Heart right ventricle (tissue), 16 donors: ENCODE results near the gene PWP1. TPM values are rescaled to one million over a fixed set of nuclear protein-coding genes. Genes with fewer than 3 reads are reported as not detected.
A peak's percentile ranks its signal among the peaks of the same experiment; 100 is the strongest.
"Not testable (repeated sequence)": the region's sequence is repeated elsewhere in the genome, so short reads cannot be mapped to it uniquely, and the experiment has no call there.

ENCODE experiments used
- ATAC-seq, 8 donors: fragments of 200-7000 bp; cut with Tn5 transposase; one replicate each; pipeline ENCODE4 v1.9.1; 2020; ENCODE audit warnings: mild to moderate bottlenecking in 8 of 8, moderate library complexity in 8 of 8, moderate number of reproducible peaks in 1 of 8
- DNase-seq, 2 donors: peaks; one replicate each; pipeline ENCODE4 v3.0.0-alpha.2; 2020
- H3K27ac ChIP-seq, 10 donors: fragments of 200-600 bp; sonication (generic) in 2 of 10; one replicate each; pipeline versions ENCODE4 v1.5.0 to v1.8.0; 2020 to 2022; ENCODE audit warnings: mild to moderate bottlenecking in 3 of 10
- H3K27me3 ChIP-seq, 7 donors: fragments of 200-600 bp; one replicate each; pipeline ENCODE4 v1.8.0; 2021 to 2022; ENCODE audit warnings: mild to moderate bottlenecking in 2 of 7
- H3K36me3 ChIP-seq, 9 donors: fragments of 200-600 bp; sonication (generic) in 1 of 9; one replicate each; pipeline versions ENCODE4 v1.5.0 to v1.8.0; 2020 to 2022; ENCODE audit warnings: mild to moderate bottlenecking in 2 of 9
- H3K4me1 ChIP-seq, 9 donors: fragments of 200-600 bp; sonication (generic) in 1 of 9; one replicate each; pipeline versions ENCODE4 v1.5.0 to v1.8.0; 2020 to 2022; ENCODE audit warnings: mild to moderate bottlenecking in 4 of 9
- H3K4me3 ChIP-seq, 10 donors: fragments of 200-600 bp; sonication (generic) in 2 of 10; one replicate each; pipeline versions ENCODE4 v1.5.0 to v1.8.0; 2020 to 2022; ENCODE audit warnings: mild to moderate bottlenecking in 7 of 10, moderate library complexity in 2 of 10
- H3K9me3 ChIP-seq, 11 donors: fragments of 200-600 bp in 10 of 11; sonication (generic) in 2 of 11; one replicate each; pipeline versions ENCODE4 v1.5.0 to v1.8.0; 2013 to 2022; ENCODE audit warnings: mild to moderate bottlenecking in 2 of 11, control low read depth in 1 of 11, moderate library complexity in 1 of 11
- CTCF ChIP-seq, 9 donors: fragments of 200-600 bp; sonication (generic) in 2 of 9; IDR thresholded peaks; one replicate each; pipeline versions ENCODE4 v1.5.0 to v1.8.0; 2021 to 2022; ENCODE audit warnings: antibody characterized with exemption in 9 of 9, mild to moderate bottlenecking in 5 of 9, moderate library complexity in 1 of 9
- WGBS, 2 donors: extraction: QIAGEN DNeasy Blood & Tissue Kit; methylation state at CpG; one replicate each; pipeline ENCODE4 v1.1.7; 2013; ENCODE audit warnings: inconsistent platforms in 1 of 2; 5-methylcytosine and 5-hydroxymethylcytosine counted together
- intact Hi-C, 10 donors: fragments of 100-400 bp; cut with DNase I; formaldehyde crosslinking; loops; one replicate each; pipeline versions ENCODE4 v1.11.1 to v1.14.2; 2022
- polyA plus RNA-seq, 2 donors: library from polyadenylated mRNA; stranded (reverse); fragments of 200-250 nt; gene quantifications; one replicate each; pipeline ENCODE4 v1.2.3, GENCODE V29; 2013
- total RNA-seq, 10 donors: library from RNA; stranded (reverse); fragmentation: NEBNext Ultra II Directional in 3 of 10; extraction: Animal tissue kit (Norgen Biotek cat#: 25700) in 3 of 10; gene quantifications; one replicate each; pipeline versions ENCODE4 v1.2.1 to v1.2.4, GENCODE V29; 2021 to 2023
- donor health status: Arrhythmogenic right ventricular cardiomyopathy.
- donor health status: ischemic (EF 13 %, LVEDD 7.1; RV severe dilation, severe dysfunction).
- donor health status: healthy with polysubstance abuse.
- donor health status: DM: no; HTN: yes; CAD: no.
- donor health status: DM: no; HTN: no; CAD: no.
- donor health status: ischemic (EF 25% LVEDD 6.9; RV normal size, moderate dysfunction).
- donor health status: ischemic (EF 25% LVEDD 5.7; RV mildly dilated, moderate dysfunction).
- donor health status: healthy.
- donor health status: DM: yes; HTN: yes; CAD: no.
- donor health status: Ischemic cardiomyopathy.
- donor health status: ischemic (EF 35%, LVEDD 5.7; RV mildly dilated, moderate dysfunction).
- donor health status: nonischemic (EF 11% LVEDD 7.7; RV severe dilation, severe dysfunction).
- donor health status: DM: yes; HTN: yes; CAD: no.
- donor health status: PGD.
- donor health status: ischemic (EF 29% LVEDD 5.4; RV normal size, mild dysfunction).
- donor health status: nonischemic (EF 23%, LVEDD 6.1; RV moderate dilation, normal function).

The PWP1 gene
- total and polyA plus RNA-seq, 12 donors = 9.1 to 17.6 (median 13.8) TPM

GRCh38 chr12:107681836-107682820 lies 3.5 kb upstream of the PWP1 start:
- Histone ChIP-seq H3K27ac (no peak overlapping the region), H3K9me3 (no peaks in the 10 kb centered on the region), H3K27me3 (peaks cover 0 to 24% (median 18%) of the 10 kb centered on the region in 7 donors), H3K4me1 (peaks cover 0 to 21% (median 18%) of the 10 kb centered on the region in 9 donors), H3K4me3 (no peak overlapping the region), H3K36me3 (no peaks in the 10 kb centered on the region)
- ATAC-seq = no peak
- no peak for TF ChIP-seq CTCF (IDR thresholded peaks at IDR 0.05)
- intact Hi-C loops = loop anchor here in 2 of 10 donors (5.0 to 10.0 kb wide), 2 partner anchors 73 to 80 kb away; partner anchors contain the start of gene PRDM4 (in 1 of the 2)
- DNase-seq = no peak
- 73 to 74% methylated on average over 18 to 19 of the region's 19 CpGs for WGBS, 2 donors

- H3K4me1 ChIP-seq = peaks cover 0 to 28% (median 23%) of the 10 kb centered on the region in 9 donors
- WGBS, 2 donors = 55 to 61% methylated on average over 3 of the region's 3 CpGs
- intact Hi-C loops = loop anchor here in 2 of 10 donors (5.0 to 10.0 kb wide), 2 partner anchors 71 to 78 kb away; partner anchors contain the start of gene PRDM4 (in 1 of the 2)
Measured at GRCh38 chr12:107684029-107684795, 1.4 kb upstream of the PWP1 start.

GRCh38 chr12:107684990-107685359 lies 624 bp upstream of the PWP1 start:
- no peak for TF ChIP-seq CTCF (IDR thresholded peaks at IDR 0.05)
- no peaks in the 10 kb centered on the region for H3K27me3 ChIP-seq
- peaks cover 0 to 28% (median 23%) of the 10 kb centered on the region in 9 donors for H3K4me1 ChIP-seq
- no peaks in the 10 kb centered on the region for H3K9me3 ChIP-seq
- no peak for DNase-seq
- 6% methylated on average over 9 of the region's 9 CpGs for whole genome bisulfite sequencing, 2 donors
- H3K36me3 ChIP-seq = peaks cover 0 to 22% (median 16%) of the 10 kb centered on the region in 9 donors
- peak overlapping the region; percentile 78 to 100 (median 92) for H3K4me3 ChIP-seq
- peak in 1 of 8 donors; percentile 23 for ATAC-seq
- peak overlapping the region in 9 of 10 donors; percentile 74 to 91 (median 86) for H3K27ac ChIP-seq
- intact Hi-C loops = loop anchor here in 2 of 10 donors (5.0 to 10.0 kb wide), 2 partner anchors 70 to 77 kb away; partner anchors contain the start of gene PRDM4 (in 1 of the 2)

More at GRCh38 chr12:107684029-107684795, 1.4 kb upstream of the PWP1 start:
- peak overlapping the region in 3 of 10 donors; percentile 81 to 95 (median 90) for H3K4me3 ChIP-seq
- no peaks in the 10 kb centered on the region for H3K9me3 ChIP-seq
- no peak for DNase-seq
- H3K27ac ChIP-seq = no peak overlapping the region
- ATAC-seq = no peak
- TF ChIP-seq CTCF (IDR thresholded peaks at IDR 0.05) = no peak
- H3K27me3 ChIP-seq = peaks cover 0 to 7% (median 5%) of the 10 kb centered on the region in 7 donors
- H3K36me3 ChIP-seq = peaks cover 0 to 14% (median 10%) of the 10 kb centered on the region in 9 donors

GRCh38 chr12:107695772-107696171 lies 10.2 kb downstream of the PWP1 start:
- not testable (repeated sequence) for DNase-seq, H3K4me3 ChIP-seq, H3K9me3 ChIP-seq, H3K27me3 ChIP-seq, H3K27ac ChIP-seq, H3K4me1 ChIP-seq, ATAC-seq
- 97 to 100% methylated on average over 2 of the region's 2 CpGs for WGBS, 2 donors
- H3K36me3 ChIP-seq = peaks cover 5 to 100% (median 80%) of the 10 kb centered on the region in 9 donors
- peak in 2 of 9 donors; percentile 23 to 29 for TF ChIP-seq CTCF (IDR thresholded peaks at IDR 0.05)
- intact Hi-C loops = loop anchor here in 3 of 10 donors (5.0 to 10.0 kb wide), 3 partner anchors 47 to 62 kb away; no protein-coding TSS in a partner anchor
